Left lobe of liver (tissue), 2 donors: ENCODE results near the gene MTHFSD. TPM values are rescaled to one million over a fixed set of nuclear protein-coding genes. Genes with fewer than 3 reads are reported as not detected.

Source experiments
- ATAC-seq: fragments of 200-7000 bp; cut with Tn5 transposase; one replicate; pipeline ENCODE4 v1.9.1; 2020; ENCODE audit warnings: mild to moderate bottlenecking, moderate library complexity
- DNase-seq: peaks from one replicate; pipeline ENCODE4 v3.0.0-alpha.2; 2020; ENCODE audit warnings: low spot score
- total RNA-seq: library from RNA; stranded (reverse); gene quantifications from one replicate; pipeline ENCODE4 v1.2.1, GENCODE V29; 2021
- donor health status: DM: no; HTN: no; CAD: no; lungs with moderate emphysema.
- donor health status: DM: no; HTN: yes; CAD: no.

MTHFSD gene
- total RNA-seq, 1 donor from 2014 or later = 9.9 TPM

DNA sequence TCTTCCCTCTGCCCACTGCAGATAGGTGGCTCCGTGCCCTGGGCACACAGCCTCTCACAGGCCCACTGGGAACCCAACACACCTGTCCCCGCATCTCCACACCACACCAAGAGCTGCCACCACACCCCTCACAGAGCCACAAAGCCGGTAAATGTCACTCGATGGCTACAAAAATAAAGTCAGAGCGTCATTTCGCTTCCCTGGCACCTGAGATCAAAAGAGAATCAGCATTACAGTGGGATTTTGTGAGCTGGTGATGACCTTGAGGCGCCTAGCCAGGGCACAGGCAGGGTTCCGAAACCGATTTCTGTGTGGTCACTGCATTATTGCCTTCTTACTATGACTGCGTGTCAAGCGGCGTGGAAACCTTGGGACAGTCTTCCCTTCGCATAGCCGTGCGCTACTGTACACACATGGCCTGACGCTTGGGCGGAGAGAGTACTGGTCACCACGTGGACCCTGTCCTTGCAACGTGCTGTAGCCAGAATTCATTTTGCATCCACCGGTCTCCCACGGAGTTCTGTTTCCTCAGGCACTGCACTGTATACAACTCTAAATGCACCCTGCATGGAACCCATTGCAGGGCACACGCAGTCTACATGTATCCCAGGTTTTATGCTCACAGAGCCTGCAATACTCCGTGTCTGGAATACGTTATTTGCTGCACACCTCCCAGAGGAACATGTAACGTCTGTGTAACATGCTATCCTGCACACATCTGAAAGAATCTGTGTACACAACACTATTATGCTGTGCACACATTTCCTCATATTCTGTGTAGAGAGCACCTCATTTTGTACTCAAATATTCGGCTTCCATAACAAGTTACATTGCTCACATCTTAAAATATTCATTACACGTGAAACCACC, 50.5 kb downstream of the MTHFSD start:
- DNase-seq = no peak
- no peak for ATAC-seq

- no peak for ATAC-seq
- DNase-seq = no peak
These were observed 51.2 kb downstream of the MTHFSD start for GRCh38 chr16:86503830-86504229.

GRCh38 chr16:86502856-86503748, 51.9 kb downstream of the MTHFSD start:
- DNase-seq (no peak), ATAC-seq (no peak)

- ATAC-seq (no peak), DNase-seq (no peak)
These were observed 52.8 kb downstream of the MTHFSD start for GRCh38 chr16:86501989-86502855.

- ATAC-seq (no peak), DNase-seq (no peak)
These were observed 54.1 kb downstream of the MTHFSD start for GRCh38 chr16:86500708-86501510.

GRCh38 chr16:86499889-86500707, 54.9 kb downstream of the MTHFSD start:
- no peak for ATAC-seq

GRCh38 chr16:86499440-86499786, 55.6 kb downstream of the MTHFSD start:
- DNase-seq (no peak), ATAC-seq (no peak)

More at GRCh38 chr16:86499889-86500707, 54.9 kb downstream of the MTHFSD start:
- no peak for DNase-seq

DNA sequence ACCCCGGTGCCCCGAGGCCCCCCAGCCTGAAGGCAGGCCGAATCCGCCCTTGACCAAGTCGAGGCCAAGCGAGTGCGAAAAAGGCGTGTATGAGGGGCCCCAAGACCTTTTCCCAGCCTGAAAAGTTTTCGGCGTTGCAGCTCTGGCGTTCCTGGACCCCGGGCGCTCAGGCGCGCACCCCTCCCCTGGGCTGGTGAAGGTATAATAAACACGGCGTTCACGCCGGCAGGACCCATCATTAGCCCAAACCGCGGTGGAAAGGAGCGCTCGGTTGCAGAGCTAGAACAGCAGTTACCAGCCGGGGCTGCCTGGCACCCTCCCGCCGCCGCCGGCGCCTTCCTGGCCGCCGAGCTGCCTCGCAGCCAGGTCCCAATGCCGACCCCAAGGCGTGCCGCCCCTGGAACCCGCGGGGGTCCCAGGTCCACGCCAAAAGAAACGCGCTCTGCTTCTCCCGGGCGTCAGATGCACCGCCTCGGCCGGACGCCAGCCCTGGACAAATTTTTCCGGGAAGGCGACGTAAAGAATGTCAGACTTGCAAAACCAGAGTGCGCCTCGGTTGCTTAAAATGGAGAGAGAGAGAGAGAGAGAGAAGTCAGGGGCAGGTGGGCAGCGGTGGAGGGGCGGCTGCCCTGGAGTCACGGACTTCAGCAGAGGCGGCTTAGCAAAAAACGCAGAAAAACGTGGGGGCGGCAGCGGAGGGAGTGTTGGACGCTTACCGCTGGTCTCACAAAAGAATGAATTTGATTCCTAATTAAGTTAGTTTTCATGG, 56.2 kb downstream of the MTHFSD start:
- no peak for DNase-seq
- no peak for ATAC-seq

DNA sequence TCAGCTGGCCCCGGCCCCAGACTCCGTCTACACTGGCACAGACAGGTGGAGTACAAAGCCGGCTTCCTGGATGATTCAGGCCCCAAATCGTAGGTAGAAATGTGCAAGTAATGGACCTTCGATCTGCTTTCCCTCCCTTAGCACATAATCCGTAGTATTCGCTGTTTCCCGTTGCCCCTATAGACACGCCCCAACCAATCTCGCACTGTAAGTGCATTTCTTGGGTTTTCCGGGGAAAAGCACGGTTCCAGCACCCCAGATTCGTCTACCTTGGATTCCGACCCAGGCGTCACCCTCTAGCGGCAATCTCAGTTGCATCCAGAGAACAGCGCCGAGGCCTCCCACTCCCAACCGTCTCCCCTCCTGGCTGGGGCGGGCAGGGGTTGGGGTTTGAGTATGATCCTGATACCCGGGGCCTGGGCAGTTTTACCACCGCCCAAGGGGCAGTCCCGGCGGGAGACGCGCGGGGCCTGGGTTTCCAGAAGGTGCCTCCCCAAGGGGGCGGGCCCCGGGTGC, 56.8 kb downstream of the MTHFSD start:
- ATAC-seq (no peak), DNase-seq (no peak)

GRCh38 chr16:86497551-86498021, 57.4 kb downstream of the MTHFSD start:
- ATAC-seq (no peak), DNase-seq (no peak)

DNA sequence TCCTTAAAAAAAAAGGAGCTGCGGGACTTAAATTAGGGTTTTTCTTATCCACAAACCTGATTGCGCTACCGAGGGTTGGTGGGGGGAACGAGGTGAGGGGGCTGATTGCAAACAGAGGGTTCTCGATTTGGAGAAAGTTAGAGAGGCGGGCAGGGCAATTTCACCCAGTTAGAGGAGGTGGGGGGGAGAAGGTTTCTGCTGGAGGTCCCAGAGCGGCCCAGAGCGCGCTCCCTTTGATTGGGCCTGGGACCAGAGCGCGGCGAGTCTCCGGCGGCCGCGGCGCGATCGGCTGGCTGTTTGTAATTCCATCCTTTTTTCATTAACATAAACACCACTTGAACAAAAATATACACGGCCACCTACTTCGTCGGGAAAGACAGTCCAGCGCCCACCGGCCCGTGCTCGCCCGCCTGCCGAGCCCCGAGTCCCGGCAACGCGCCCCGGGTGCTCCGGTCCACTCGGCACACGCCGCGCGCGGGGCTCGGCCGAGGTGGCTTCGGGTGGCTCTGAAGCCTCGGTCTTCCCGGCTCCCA, 58.0 kb downstream of the MTHFSD start:
- ATAC-seq (no peak), DNase-seq (no peak)

DNA sequence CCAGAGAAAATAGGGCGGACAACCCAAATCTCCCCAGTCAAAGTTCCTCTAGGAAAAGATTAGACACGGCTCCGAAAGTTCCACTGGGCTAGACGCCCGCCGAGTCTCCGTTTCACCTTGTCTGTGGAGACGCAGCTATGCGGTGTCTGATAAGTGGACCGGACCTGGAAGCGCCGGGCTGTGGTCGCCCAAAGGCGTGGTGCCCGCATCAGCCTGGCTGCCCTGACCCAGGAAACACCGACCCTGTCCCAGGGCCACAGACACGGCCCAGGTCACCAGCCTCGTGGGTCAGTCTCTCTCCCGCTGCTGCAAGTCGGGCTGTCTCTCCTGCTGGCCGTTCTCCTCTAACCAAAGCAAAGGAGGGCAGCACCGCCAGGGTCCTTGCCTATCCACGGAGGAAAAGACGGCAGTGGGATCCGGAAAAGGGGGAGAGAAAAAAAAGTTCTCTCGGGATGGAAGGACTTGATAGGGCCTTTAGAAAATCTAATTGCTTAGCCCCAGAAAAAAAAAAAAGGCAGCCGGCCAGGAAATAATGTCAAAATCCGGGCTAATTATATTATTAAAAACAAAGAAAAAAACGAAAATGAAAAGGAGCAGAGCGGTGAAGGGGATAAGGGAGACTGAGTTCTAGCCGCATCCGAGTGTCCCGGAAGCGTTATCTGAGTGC, 58.6 kb downstream of the MTHFSD start:
- DNase-seq (no peak), ATAC-seq (no peak)

- DNase-seq (no peak), ATAC-seq (no peak)
These were observed 59.2 kb downstream of the MTHFSD start for GRCh38 chr16:86495756-86496261.

DNA sequence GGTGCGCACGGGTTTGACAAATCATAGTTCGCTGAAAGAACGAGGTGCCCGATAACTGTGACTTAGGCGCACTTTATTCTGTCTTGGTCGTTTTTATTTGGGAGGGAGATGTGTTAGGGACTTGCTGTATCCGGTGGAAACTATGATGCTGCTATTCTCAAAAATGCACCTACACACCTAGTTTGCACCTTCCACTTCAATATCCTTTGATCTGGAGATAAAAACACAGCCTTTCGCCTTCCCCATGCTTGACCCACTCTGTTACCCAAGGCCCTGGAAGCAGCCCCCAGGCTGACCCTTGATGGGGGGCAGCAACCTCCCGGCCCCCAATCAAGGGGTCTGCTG, 59.7 kb downstream of the MTHFSD start:
- no peak for DNase-seq
- ATAC-seq = no peak

- ATAC-seq (no peak), DNase-seq (no peak)
These were observed 60.3 kb downstream of the MTHFSD start for GRCh38 chr16:86494565-86495356.

- ATAC-seq (no peak), DNase-seq (no peak)
These were observed 60.9 kb downstream of the MTHFSD start for GRCh38 chr16:86494039-86494564.
